HG03064 (cell line): ENCODE data around the gene TTC12.

Experiments used
- ATAC-seq: cut with Tn5 transposase; IDR thresholded peaks from one replicate; pipeline ENCODE4 v1.9.1; 2021; ENCODE audit warnings: low read depth; ENCODE audit not compliant: unreplicated experiment

The TTC12 gene

GRCh38 chr11:113397212-113397611 is 82.8 kb downstream of the TTC12 start:
- ATAC-seq = no peak

GRCh38 chr11:113397821-113398220 is 83.4 kb downstream of the TTC12 start:
- ATAC-seq = no peak

- no peak for ATAC-seq
These were observed 84.5 kb downstream of the TTC12 start for GRCh38 chr11:113398669-113399430.

- ATAC-seq = no peak
These were observed 86.3 kb downstream of the TTC12 start for GRCh38 chr11:113400631-113401230.

- ATAC-seq = no peak
These were observed 87.3 kb downstream of the TTC12 start for GRCh38 chr11:113401718-113402117.

- no peak for ATAC-seq
These were observed 90.6 kb downstream of the TTC12 start for GRCh38 chr11:113404859-113405430.

- no peak for ATAC-seq
These were observed 91.5 kb downstream of the TTC12 start for GRCh38 chr11:113405724-113406478.

- no peak for ATAC-seq
These were observed 92.8 kb downstream of the TTC12 start for GRCh38 chr11:113407163-113407562.

GRCh38 chr11:113408206-113408605 is 93.8 kb downstream of the TTC12 start:
- no peak for ATAC-seq

GRCh38 chr11:113408887-113409286 is 94.5 kb downstream of the TTC12 start:
- no peak for ATAC-seq

- no peak for ATAC-seq
These were observed 95.1 kb downstream of the TTC12 start for GRCh38 chr11:113409526-113409925.

- no peak for ATAC-seq
These were observed 96.2 kb downstream of the TTC12 start for GRCh38 chr11:113410414-113411135.

GRCh38 chr11:113411536-113411935 is 97.2 kb downstream of the TTC12 start:
- no peak for ATAC-seq

- no peak for ATAC-seq
These were observed 98.3 kb downstream of the TTC12 start for GRCh38 chr11:113412675-113413074.

- ATAC-seq = no peak
These were observed 101.0 kb downstream of the TTC12 start for GRCh38 chr11:113415343-113415742.
